ENCODE data around the gene ADAMTS19.

The ADAMTS19 gene

DNA sequence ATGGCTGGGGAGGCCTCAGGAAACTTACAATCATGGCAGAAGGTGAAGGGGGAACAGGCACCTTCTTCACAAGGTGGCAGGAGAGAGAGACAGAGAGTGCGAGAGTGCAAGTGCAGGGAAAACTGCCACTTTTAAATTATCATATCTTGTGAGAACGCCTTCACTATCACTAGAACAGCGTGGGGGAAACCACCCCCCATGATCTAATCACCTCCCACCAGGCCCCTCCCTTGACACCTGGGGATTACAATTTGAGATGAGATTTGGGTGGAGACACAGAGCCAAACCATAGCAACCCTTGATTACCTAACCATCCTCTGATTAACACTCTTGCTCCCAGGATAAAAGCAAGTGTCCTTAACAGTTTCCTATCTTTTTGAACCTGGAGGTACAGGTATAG lies 21.1 kb downstream of the ADAMTS19 start:
- TF ChIP-seq JUND (IDR thresholded peaks at IDR 0.05; ENCODE audit: low read depth) = no peak
- in situ Hi-C loops (cut with HindIII; ENCODE audit: low pct_unique_long_range_greater_than_20kb, low sequenced_read_pairs) = no loop called here
- DNase-seq (ENCODE audit: low read depth in 1 of 2, low spot score in 1 of 2) = no peak

DNA sequence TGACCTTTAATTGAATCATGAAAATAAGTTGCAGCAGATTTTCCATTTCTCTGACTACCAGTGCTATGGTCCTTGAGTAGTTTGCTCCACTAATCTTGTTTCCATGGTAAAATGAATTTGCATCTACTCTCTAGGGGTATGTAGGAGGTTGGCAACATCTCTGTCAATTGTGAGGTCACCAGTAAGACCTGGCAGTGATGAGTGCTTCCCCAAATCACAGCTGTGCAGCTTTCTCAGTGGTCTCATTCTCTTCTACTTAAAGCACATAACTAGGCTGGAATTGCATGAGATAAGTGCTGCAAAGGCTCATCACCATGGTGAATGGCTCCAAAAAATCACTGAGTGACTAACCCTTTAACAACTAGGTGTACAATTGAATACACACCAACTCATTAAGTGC lies 36.3 kb downstream of the ADAMTS19 start:
- TF ChIP-seq JUND (IDR thresholded peaks at IDR 0.05; ENCODE audit: low read depth) = no peak
- no peak for DNase-seq (ENCODE audit: low read depth in 1 of 2, low spot score in 1 of 2)
- in situ Hi-C loops (cut with HindIII; ENCODE audit: low pct_unique_long_range_greater_than_20kb, low sequenced_read_pairs) = no loop called here

- in situ Hi-C loops (cut with HindIII; ENCODE audit: low pct_unique_long_range_greater_than_20kb, low sequenced_read_pairs) = no loop called here
- TF ChIP-seq JUND (IDR thresholded peaks at IDR 0.05; ENCODE audit: low read depth) = no peak
- no peak for DNase-seq (ENCODE audit: low read depth in 1 of 2, low spot score in 1 of 2)
Measured at GRCh38 chr5:129496864-129497595, 36.9 kb downstream of the ADAMTS19 start.

DNA sequence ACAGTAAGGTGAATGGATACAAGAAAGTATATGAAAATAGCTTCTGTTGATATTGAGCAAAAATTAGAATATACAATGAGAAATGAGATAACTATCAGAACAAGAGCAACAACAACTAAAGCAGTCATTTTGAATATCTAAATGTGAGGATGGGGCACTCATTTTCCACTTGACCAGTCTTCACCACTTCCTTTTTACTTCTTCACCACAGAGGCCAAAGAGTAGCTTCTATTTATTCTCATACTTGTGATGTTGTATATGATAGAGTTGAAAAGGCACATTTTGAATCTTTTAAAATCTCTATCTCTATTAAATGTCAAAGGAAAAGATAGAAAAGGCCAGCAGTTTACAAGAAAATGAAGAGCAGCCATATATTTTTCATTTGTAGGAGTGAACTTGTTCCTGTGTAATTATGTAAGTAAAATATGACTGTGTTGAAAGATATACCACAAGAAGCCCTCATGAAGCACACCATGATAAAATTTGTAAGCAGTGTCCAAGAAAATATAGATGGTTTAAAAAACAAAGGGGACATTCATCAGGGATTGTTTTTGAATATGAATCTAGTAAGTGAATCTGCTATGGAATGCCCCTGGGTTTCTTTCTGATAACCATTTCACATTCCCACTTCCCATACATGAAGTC lies 39.2 kb downstream of the ADAMTS19 start:
- no peak for TF ChIP-seq JUND (IDR thresholded peaks at IDR 0.05; ENCODE audit: low read depth)
- no peak for DNase-seq (ENCODE audit: low read depth in 1 of 2, low spot score in 1 of 2)
- in situ Hi-C loops (cut with HindIII; ENCODE audit: low pct_unique_long_range_greater_than_20kb, low sequenced_read_pairs) = no loop called here

- TF ChIP-seq JUND (IDR thresholded peaks at IDR 0.05; ENCODE audit: low read depth) = no peak
- in situ Hi-C loops (cut with HindIII; ENCODE audit: low pct_unique_long_range_greater_than_20kb, low sequenced_read_pairs) = no loop called here
- DNase-seq (ENCODE audit: low read depth in 1 of 2, low spot score in 1 of 2) = no peak
Measured at GRCh38 chr5:129500101-129500500, 40.0 kb downstream of the ADAMTS19 start.

GRCh38 chr5:129506086-129506485 lies 46.0 kb downstream of the ADAMTS19 start:
- no peak for DNase-seq (ENCODE audit: low read depth in 1 of 2, low spot score in 1 of 2)
- TF ChIP-seq JUND (IDR thresholded peaks at IDR 0.05; ENCODE audit: low read depth) = no peak
- in situ Hi-C loops (cut with HindIII; ENCODE audit: low pct_unique_long_range_greater_than_20kb, low sequenced_read_pairs) = no loop called here

- no peak for TF ChIP-seq JUND (IDR thresholded peaks at IDR 0.05; ENCODE audit: low read depth)
- in situ Hi-C loops (cut with HindIII; ENCODE audit: low pct_unique_long_range_greater_than_20kb, low sequenced_read_pairs) = no loop called here
- no peak for DNase-seq (ENCODE audit: low read depth in 1 of 2, low spot score in 1 of 2)
Measured at GRCh38 chr5:129506950-129507349, 46.9 kb downstream of the ADAMTS19 start.

DNA sequence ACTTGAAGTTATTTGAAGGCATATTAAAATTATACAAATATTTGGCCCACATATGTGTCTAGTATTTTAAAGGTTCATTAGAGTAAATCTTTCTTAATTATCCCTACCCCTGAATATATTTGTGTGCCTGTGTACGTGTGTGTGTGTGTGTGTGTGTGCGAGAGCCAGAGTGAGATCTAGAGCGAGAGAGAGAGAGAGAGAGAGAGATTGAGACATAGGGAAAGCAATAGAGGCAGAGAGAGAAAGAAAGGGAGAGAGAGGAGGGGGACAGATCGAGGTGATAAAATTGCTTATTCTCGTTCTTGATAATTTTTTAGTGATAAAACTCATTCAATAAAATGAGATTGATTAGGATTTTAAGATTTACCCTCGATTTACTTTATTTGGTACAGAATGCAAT lies 47.4 kb downstream of the ADAMTS19 start:
- TF ChIP-seq JUND (IDR thresholded peaks at IDR 0.05; ENCODE audit: low read depth) = no peak
- no peak for DNase-seq (ENCODE audit: low read depth in 1 of 2, low spot score in 1 of 2)
- in situ Hi-C loops (cut with HindIII; ENCODE audit: low pct_unique_long_range_greater_than_20kb, low sequenced_read_pairs) = no loop called here

DNA sequence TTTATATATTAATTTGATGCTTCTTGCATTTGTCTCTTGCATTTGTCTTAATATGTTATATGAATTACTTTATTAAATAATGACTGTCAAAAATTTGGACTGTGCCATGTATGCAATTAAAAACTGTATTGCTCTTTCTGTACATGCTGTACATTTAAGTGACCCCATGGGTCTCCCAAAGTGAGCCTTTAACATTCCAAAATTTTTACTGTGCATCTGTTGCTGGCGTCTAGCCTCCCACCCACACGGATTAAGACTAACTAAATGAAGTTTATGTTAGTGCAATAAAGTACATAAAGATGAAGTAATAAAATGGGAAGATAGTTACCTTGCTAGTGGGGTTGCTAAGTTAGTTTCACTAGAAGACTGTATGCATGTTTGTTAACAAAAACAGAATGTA lies 48.5 kb downstream of the ADAMTS19 start:
- in situ Hi-C loops (cut with HindIII; ENCODE audit: low pct_unique_long_range_greater_than_20kb, low sequenced_read_pairs) = no loop called here
- no peak for TF ChIP-seq JUND (IDR thresholded peaks at IDR 0.05; ENCODE audit: low read depth)

GRCh38 chr5:129509363-129509975 lies 49.4 kb downstream of the ADAMTS19 start:
- no peak for DNase-seq (ENCODE audit: low read depth in 1 of 2, low spot score in 1 of 2)
- in situ Hi-C loops (cut with HindIII; ENCODE audit: low pct_unique_long_range_greater_than_20kb, low sequenced_read_pairs) = no loop called here
- no peak for TF ChIP-seq JUND (IDR thresholded peaks at IDR 0.05; ENCODE audit: low read depth)

More for the DNA sequence above, 48.5 kb downstream of the ADAMTS19 start:
- no peak for DNase-seq (ENCODE audit: low read depth in 1 of 2, low spot score in 1 of 2)

DNA sequence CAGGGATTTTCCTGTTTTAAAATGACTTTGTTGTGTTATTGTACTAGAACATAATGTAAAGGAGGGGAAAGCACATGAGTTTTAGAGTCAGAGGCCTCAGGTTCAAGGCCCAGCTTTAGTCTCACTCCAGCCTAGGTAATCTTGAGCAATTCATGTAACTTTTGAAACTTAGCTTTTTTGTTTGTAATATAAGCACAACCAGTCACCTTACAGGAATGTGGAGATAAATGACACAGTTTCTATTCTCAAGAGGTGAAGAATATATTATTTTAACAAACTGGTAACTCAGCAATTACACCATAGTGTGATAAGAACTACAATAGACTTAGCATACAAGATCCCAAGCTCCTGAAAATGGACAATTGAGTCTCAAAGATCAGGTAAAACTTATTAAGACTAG lies 51.2 kb downstream of the ADAMTS19 start:
- TF ChIP-seq JUND (IDR thresholded peaks at IDR 0.05; ENCODE audit: low read depth) = no peak
- DNase-seq (ENCODE audit: low read depth in 1 of 2, low spot score in 1 of 2) = no peak
- in situ Hi-C loops (cut with HindIII; ENCODE audit: low pct_unique_long_range_greater_than_20kb, low sequenced_read_pairs) = no loop called here

DNA sequence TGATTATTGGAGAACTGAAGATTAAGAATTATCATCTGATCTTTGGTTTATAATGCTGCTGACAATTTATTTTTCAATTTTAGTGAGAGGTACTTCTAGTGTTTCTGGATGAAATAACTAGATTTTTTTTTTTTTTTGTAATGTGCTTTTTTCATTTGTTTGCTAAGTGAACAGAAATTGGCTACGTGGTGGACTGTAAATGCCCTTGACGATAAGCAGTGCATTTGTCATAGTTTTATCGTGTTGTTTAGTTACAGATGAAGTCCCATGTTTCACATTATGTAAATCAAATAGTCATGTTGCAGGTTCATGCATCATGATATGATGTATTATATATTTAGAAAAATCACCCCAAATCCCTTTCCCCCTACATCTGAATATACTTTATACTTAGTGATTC lies 81.0 kb downstream of the ADAMTS19 start:
- DNase-seq (ENCODE audit: low read depth in 1 of 2, low spot score in 1 of 2) = no peak
- TF ChIP-seq JUND (IDR thresholded peaks at IDR 0.05; ENCODE audit: low read depth) = no peak
- in situ Hi-C loops (cut with HindIII; ENCODE audit: low pct_unique_long_range_greater_than_20kb, low sequenced_read_pairs) = no loop called here

- in situ Hi-C loops (cut with HindIII; ENCODE audit: low pct_unique_long_range_greater_than_20kb, low sequenced_read_pairs) = no loop called here
- TF ChIP-seq JUND (IDR thresholded peaks at IDR 0.05; ENCODE audit: low read depth) = no peak
- DNase-seq (ENCODE audit: low read depth in 1 of 2, low spot score in 1 of 2) = peak; percentile 9 to 76
Measured at GRCh38 chr5:129541648-129542251, 81.7 kb downstream of the ADAMTS19 start.
